Measurements from ENCODE around the gene ACTG1. TPM values are rescaled to one million over a fixed set of nuclear protein-coding genes. Genes with fewer than 3 reads are reported as not detected.

Gene ACTG1
- total RNA-seq, 2 experiments from 2014 or later: 1,296 to 1,318 TPM

GRCh38 chr17:81536299-81537290 lies 24.0 kb upstream of the ACTG1 start:
- ATAC-seq (ENCODE audit: poor library complexity): peak; percentile 21
- POLR2A ChIA-PET: interaction anchor here (0.9 kb wide), 1 partner anchor 16 kb away, joined by 3 read pairs; the partner anchor contains the start of gene FAAP100
- no peak overlapping the region for H3K4me3 Mint-ChIP-seq
- CTCF ChIA-PET: interaction anchor here (0.7 to 1.7 kb wide), 3 partner anchors 17 to 281 kb away, joined by 3 to 8 read pairs (median 5); no protein-coding TSS in a partner anchor
- H3K36me3 Mint-ChIP-seq (ENCODE audit: low read depth): peaks cover 3% of the 10 kb centered on the region
- no peak overlapping the region for H3K27ac Mint-ChIP-seq
- peaks cover 0 to 30% of the 10 kb centered on the region in 2 experiments for H3K9me3 ChIP-seq (ENCODE audit: control insufficient read depth in 1 of 2, insufficient read depth in 1 of 2, low read length in 2 of 2)
- H3K4me1 ChIP-seq (ENCODE audit: insufficient read depth, low read length): peaks cover 9% of the 10 kb centered on the region
- no peaks in the 10 kb centered on the region for H3K9me3 Mint-ChIP-seq
- peaks cover 32% of the 10 kb centered on the region for H3K27me3 Mint-ChIP-seq
- H3K27ac ChIP-seq (ENCODE audit: low read depth in 1 of 2, low read length in 2 of 2): no peak overlapping the region
- intact Hi-C loops (cut with DNase I, micrococcal nuclease): loop anchor here in 1 of 2 experiments (1.0 kb wide), 1 partner anchor 283 kb away; no protein-coding TSS in a partner anchor
- DNase-seq: peak in 1 of 14 experiments; percentile 38
- no peak overlapping the region for H3K4me3 ChIP-seq (ENCODE audit: low read length)
- peaks cover 34 to 51% of the 10 kb centered on the region in 2 experiments for H3K27me3 ChIP-seq (ENCODE audit: control insufficient read depth in 1 of 2, insufficient read depth in 2 of 2, low read length in 2 of 2)
- peaks cover 13% of the 10 kb centered on the region for H3K36me3 ChIP-seq (ENCODE audit: insufficient read depth, low read length)
- no peaks in the 10 kb centered on the region for H3K4me1 Mint-ChIP-seq (ENCODE audit: low read depth)
- no peak for TF ChIP-seq CTCF (IDR thresholded peaks at IDR 0.05)

GRCh38 chr17:81535480-81536298 lies 23.1 kb upstream of the ACTG1 start:
- ATAC-seq (ENCODE audit: poor library complexity) (no peak), DNase-seq (no peak)
- Histone ChIP-seq H3K4me1 (ENCODE audit: insufficient read depth, low read length) (peaks cover 9% of the 10 kb centered on the region), H3K4me3 (ENCODE audit: low read length) (no peak overlapping the region), H3K36me3 (ENCODE audit: insufficient read depth, low read length) (peaks cover 10% of the 10 kb centered on the region), H3K27ac (ENCODE audit: low read depth in 1 of 2, low read length in 2 of 2) (no peak overlapping the region), H3K27me3 (ENCODE audit: control insufficient read depth in 1 of 2, insufficient read depth in 2 of 2, low read length in 2 of 2) (peaks cover 34 to 51% of the 10 kb centered on the region in 2 experiments), H3K9me3 (ENCODE audit: control insufficient read depth in 1 of 2, insufficient read depth in 1 of 2, low read length in 2 of 2) (peaks cover 0 to 30% of the 10 kb centered on the region in 2 experiments)
- CTCF ChIA-PET: interaction anchor here (0.8 kb wide), 1 partner anchor 17 kb away, joined by 5 read pairs; no protein-coding TSS in a partner anchor
- intact Hi-C loops (cut with DNase I, micrococcal nuclease): no loop called here
- peaks cover 32% of the 10 kb centered on the region for H3K27me3 Mint-ChIP-seq
- no peaks in the 10 kb centered on the region for H3K4me1 Mint-ChIP-seq (ENCODE audit: low read depth)
- TF ChIP-seq CTCF (IDR thresholded peaks at IDR 0.05): no peak
- no peak overlapping the region for H3K27ac Mint-ChIP-seq
- H3K9me3 Mint-ChIP-seq: no peaks in the 10 kb centered on the region
- no peaks in the 10 kb centered on the region for H3K36me3 Mint-ChIP-seq (ENCODE audit: low read depth)
- POLR2A ChIA-PET: interaction anchor here (0.9 kb wide), 1 partner anchor 17 kb away, joined by 3 read pairs; the partner anchor contains the start of gene FAAP100
- no peak overlapping the region for H3K4me3 Mint-ChIP-seq

- H3K27ac Mint-ChIP-seq: no peak overlapping the region
- Histone ChIP-seq H3K4me1 (ENCODE audit: insufficient read depth, low read length) (peaks cover 9% of the 10 kb centered on the region), H3K9me3 (ENCODE audit: control insufficient read depth in 1 of 2, insufficient read depth in 1 of 2, low read length in 2 of 2) (peaks cover 0 to 30% of the 10 kb centered on the region in 2 experiments), H3K36me3 (ENCODE audit: insufficient read depth, low read length) (peaks cover 2% of the 10 kb centered on the region), H3K27ac (ENCODE audit: low read depth in 1 of 2, low read length in 2 of 2) (no peak overlapping the region), H3K4me3 (ENCODE audit: low read length) (no peak overlapping the region), H3K27me3 (ENCODE audit: control insufficient read depth in 1 of 2, insufficient read depth in 2 of 2, low read length in 2 of 2) (peaks cover 34 to 51% of the 10 kb centered on the region in 2 experiments)
- H3K27me3 Mint-ChIP-seq: peaks cover 32% of the 10 kb centered on the region
- no peaks in the 10 kb centered on the region for H3K9me3 Mint-ChIP-seq
- no peak overlapping the region for H3K4me3 Mint-ChIP-seq
- ChIA-PET CTCF (interaction anchor here (1.0 kb wide), 1 partner anchor 16 kb away, joined by 3 read pairs; no protein-coding TSS in a partner anchor), POLR2A (no interaction called here)
- ATAC-seq (ENCODE audit: poor library complexity) (no peak), DNase-seq (no peak)
- TF ChIP-seq CTCF (IDR thresholded peaks at IDR 0.05): no peak
- intact Hi-C loops (cut with DNase I, micrococcal nuclease): no loop called here
- H3K36me3 Mint-ChIP-seq (ENCODE audit: low read depth): no peaks in the 10 kb centered on the region
- no peaks in the 10 kb centered on the region for H3K4me1 Mint-ChIP-seq (ENCODE audit: low read depth)
Measured at GRCh38 chr17:81535007-81535328, 22.4 kb upstream of the ACTG1 start.

Measured in CD4-positive, alpha-beta T cell (primary cell).